Measurements from ENCODE around the gene CEACAM19.

CEACAM19 gene

DNA sequence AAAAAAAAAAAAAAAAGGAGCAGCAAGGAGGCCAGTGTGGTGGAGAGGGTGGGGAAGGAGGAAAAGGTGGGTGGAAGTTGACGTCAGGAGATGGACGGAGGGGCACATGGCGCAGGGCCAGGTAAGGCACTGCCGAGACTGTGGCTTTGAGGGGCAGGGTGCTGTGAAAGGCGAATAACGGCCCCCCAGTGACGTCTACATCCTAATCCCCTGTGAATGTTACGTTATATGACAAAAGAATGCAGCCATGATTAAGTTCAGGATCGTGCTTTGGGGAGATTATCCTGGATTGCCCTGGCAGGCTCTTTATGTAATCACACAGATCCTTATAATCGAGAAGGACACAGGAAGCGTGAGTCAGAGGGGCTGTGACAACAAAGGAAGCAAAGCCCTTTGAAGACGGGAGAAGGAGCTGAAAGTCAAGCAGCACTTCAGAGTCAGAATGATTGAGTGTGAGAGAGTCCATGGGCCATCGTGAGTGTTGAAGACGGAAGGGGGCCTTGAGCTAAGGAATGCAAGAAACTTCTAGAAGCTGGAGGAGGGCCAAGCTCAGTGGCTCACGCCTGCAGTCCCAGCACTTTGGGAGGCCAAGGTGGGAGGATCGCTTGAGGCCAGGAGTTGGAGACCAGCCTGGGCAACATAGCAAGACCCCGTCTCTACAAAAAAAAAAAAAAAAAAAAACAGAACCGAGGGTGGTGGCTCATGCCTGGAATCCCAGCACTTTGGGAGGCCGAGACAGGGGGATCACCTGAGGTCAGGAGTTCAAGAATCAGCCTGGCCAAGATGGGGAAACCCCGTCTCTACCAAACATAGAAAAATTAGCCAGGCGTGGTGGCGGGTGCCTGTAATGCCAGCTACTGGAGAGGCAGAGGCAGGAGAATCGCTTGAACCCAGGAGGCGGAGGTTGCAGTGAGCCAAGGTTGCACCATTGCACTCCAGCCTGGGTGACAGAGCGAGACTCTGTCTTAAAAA is 13.9 kb downstream of the CEACAM19 start:
- TF ChIP-seq, protein P1, sequence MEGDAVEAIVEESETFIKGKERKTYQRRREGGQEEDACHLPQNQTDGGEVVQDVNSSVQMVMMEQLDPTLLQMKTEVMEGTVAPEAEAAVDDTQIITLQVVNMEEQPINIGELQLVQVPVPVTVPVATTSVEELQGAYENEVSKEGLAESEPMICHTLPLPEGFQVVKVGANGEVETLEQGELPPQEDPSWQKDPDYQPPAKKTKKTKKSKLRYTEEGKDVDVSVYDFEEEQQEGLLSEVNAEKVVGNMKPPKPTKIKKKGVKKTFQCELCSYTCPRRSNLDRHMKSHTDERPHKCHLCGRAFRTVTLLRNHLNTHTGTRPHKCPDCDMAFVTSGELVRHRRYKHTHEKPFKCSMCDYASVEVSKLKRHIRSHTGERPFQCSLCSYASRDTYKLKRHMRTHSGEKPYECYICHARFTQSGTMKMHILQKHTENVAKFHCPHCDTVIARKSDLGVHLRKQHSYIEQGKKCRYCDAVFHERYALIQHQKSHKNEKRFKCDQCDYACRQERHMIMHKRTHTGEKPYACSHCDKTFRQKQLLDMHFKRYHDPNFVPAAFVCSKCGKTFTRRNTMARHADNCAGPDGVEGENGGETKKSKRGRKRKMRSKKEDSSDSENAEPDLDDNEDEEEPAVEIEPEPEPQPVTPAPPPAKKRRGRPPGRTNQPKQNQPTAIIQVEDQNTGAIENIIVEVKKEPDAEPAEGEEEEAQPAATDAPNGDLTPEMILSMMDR (conservative IDR thresholded peaks at IDR 0.05; ENCODE audit: low read depth, low read length), result no peak
- no peak overlapping the region for H3K4me3 ChIP-seq (ENCODE audit: low read length)
- peak; percentile 99 for DNase-seq (ENCODE audit: low read depth)

DNA sequence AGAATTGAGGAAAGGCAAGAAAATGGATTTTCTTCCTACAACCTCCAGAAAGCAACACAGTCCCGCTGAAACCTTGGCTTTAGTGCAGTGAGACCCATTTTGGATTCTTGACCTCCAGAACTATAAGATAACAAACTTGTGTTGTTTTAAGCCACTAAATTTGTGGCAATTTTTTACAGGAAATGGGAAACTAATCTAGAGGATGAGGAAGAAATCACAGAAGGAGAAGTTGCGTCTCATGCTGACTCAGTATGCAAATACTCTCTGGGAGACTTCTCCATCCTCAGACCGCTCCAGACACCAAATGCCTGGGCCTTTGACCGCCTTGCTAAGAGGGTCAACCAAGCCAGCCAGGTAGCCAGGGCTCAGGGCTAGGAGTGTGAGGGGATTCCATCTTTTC is 14.6 kb downstream of the CEACAM19 start:
- H3K4me3 ChIP-seq (ENCODE audit: low read length), result no peak overlapping the region
- TF ChIP-seq, protein P1 (conservative IDR thresholded peaks at IDR 0.05; ENCODE audit: low read depth, low read length), result no peak
- peak; percentile 16 for DNase-seq (ENCODE audit: low read depth)

DNA sequence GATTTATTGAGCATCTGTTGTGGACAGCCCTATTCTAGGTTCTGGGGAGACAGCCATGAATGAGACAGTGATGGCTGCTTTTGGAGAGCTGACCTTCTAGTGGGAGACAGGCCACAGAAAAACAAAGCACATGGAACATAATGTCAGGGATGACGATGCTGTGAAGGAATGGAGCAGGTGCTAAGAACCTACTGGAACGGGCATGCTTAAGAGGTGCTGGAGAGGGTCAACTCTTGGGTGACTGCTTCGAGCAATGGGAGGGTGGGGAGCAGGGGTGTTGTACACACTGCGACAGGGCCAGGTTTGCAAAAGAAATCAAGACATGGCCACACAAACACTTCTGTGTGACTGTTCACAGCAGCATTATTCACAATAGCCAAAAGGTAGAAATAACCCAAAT is 15.6 kb downstream of the CEACAM19 start:
- DNase-seq (ENCODE audit: low read depth), result peak; percentile 13
- H3K4me3 ChIP-seq (ENCODE audit: low read length), result no peak overlapping the region
- TF ChIP-seq, protein P1 (conservative IDR thresholded peaks at IDR 0.05; ENCODE audit: low read depth, low read length), result no peak

DNA sequence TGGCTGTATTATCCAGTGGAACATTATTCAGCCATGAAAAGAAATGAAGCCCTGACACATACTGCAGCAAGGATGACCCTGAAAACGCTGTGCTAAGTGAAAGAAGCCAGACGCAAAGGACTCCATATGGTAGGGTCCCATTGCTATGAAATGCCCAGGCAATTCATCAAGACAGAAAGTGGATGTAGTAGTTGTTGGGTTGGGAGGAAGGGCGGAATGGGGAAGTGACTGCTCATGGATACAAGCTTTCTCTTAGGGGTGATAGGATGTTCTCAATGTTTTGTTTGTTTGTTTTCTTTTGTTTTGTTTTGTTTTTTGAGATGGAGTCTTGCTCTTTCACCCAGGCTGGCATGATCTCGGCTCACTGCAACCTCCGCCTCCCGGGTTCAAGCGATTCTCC is 16.6 kb downstream of the CEACAM19 start:
- no peak for DNase-seq (ENCODE audit: low read depth)
- TF ChIP-seq, protein P1 (conservative IDR thresholded peaks at IDR 0.05; ENCODE audit: low read depth, low read length), result no peak

DNA sequence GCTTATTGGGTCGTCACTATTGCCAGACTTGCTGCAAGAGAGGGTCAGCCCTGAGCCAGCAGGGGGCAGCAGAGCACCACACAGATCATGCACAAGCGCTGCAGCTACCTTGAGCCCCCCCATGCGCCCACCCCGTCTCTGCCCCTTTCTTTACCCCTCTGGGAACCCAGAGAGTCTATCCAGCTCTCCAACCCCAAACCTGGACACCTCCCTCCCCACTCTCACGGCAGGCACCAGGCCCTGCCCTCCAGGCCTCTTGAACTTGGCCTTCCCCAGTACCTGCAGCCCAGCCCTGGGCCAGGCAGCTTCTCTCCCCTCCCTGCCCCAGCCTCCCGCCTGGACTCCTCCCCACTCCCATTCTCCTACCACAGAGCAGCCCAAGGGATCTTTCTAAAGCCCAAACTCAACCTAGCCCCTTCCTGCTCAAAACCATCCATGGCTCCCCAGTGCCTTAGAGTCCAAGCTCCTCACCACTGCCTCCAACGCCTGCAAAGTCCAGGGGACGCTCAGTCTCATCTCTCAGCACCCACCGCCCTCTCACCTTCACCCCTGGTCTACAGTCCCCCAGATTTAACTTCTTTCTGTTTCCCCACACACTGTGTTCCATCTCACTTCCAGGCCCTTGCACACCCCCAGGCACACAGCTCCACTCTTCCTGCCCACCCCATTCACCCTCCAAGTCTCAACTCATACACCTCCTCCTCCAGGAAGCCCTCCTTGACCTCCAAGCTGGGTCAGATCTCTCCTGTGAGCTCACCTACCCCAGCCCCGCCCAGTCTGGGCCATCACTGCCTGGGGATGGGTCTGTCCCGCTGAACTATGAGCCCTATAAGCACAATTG is 18.2 kb downstream of the CEACAM19 start:
- no peak overlapping the region for H3K4me3 ChIP-seq (ENCODE audit: low read length)
- TF ChIP-seq, protein P1 (conservative IDR thresholded peaks at IDR 0.05; ENCODE audit: low read depth, low read length), result peak; percentile 95
- DNase-seq (ENCODE audit: low read depth), result peak; percentile 21

More for the DNA sequence above, 16.6 kb downstream of the CEACAM19 start:
- no peak overlapping the region for H3K4me3 ChIP-seq (ENCODE audit: low read length)

DNA sequence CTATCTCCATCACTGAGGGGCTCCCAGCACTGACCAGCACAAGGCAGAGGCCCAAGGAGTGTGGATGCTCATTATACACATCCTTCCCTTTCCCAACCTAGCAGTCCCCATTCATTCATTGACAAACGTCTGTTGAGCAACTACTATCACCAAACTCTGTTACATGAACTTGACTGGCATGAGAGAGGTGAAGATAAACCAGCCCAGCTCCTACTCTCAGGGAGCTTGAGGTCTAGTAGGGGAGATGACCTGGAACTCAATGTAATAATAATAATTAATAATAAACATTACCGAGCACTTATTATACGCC is 18.8 kb downstream of the CEACAM19 start:
- H3K4me3 ChIP-seq (ENCODE audit: low read length), result no peak overlapping the region
- TF ChIP-seq, protein P1 (conservative IDR thresholded peaks at IDR 0.05; ENCODE audit: low read depth, low read length), result no peak
- no peak for DNase-seq (ENCODE audit: low read depth)
